SK-N-SH treated with all-trans-retinoic acid at 6 μM for 48 hours (cell line): ENCODE results near the gene GPR148.

ENCODE experiments used
- ATAC-seq: fragments of 200-7000 bp; cut with Tn5 transposase; 3 replicates; pipeline ENCODE4 v1.9.1; 2020; ENCODE audit warnings: mild to moderate bottlenecking, moderate library complexity
- ARNTL ChIP-seq: fragments of 450-650 bp; formaldehyde crosslinking; IDR thresholded peaks from 2 replicates; pipeline ENCODE4 v1.5.0; 2020; ENCODE audit warnings: low read depth, mild to moderate bottlenecking, moderate library complexity, borderline replicate concordance
- BACH2 ChIP-seq: fragments of 250-450 bp; sonication (Bioruptor Pico); IDR thresholded peaks from 2 replicates; pipeline ENCODE4 v1.9.0; 2021; ENCODE audit warnings: mild to moderate bottlenecking, borderline replicate concordance
- CREB5 ChIP-seq: fragments of 250-450 bp; sonication (Bioruptor Pico); IDR thresholded peaks from 2 replicates; pipeline ENCODE4 v1.5.1; 2020; ENCODE audit warnings: low read depth, mild to moderate bottlenecking, moderate library complexity
- CSDC2 ChIP-seq: fragments of 250-450 bp; sonication (Bioruptor Pico); IDR thresholded peaks from 2 replicates; pipeline ENCODE4 v1.5.0; 2020; ENCODE audit warnings: mild to moderate bottlenecking, moderate library complexity
- CSRNP3 ChIP-seq: fragments of 250-450 bp; sonication (Bioruptor Pico); IDR thresholded peaks from 2 replicates; pipeline ENCODE4 v1.5.1; 2021; ENCODE audit warnings: mild to moderate bottlenecking, moderate library complexity
- ESRRG ChIP-seq: fragments of 250-450 bp; sonication (Bioruptor Pico); IDR thresholded peaks from 2 replicates; pipeline ENCODE4 v1.6.1; 2021; ENCODE audit warnings: mild to moderate bottlenecking
- GLIS3 ChIP-seq: fragments of 250-450 bp; sonication (Bioruptor Pico); IDR thresholded peaks from 2 replicates; pipeline ENCODE4 v1.5.0; 2020; ENCODE audit warnings: mild to moderate bottlenecking, moderate library complexity
- ISL1 ChIP-seq: fragments of 250-450 bp; sonication (Bioruptor Pico); IDR thresholded peaks from 2 replicates; pipeline ENCODE4 v2.1.2; 2022; ENCODE audit warnings: mild to moderate bottlenecking, moderate library complexity
- OSR1 ChIP-seq: fragments of 250-450 bp; sonication (Bioruptor Pico); IDR thresholded peaks from 2 replicates; pipeline ENCODE4 v1.8.0; 2022; ENCODE audit warnings: moderate library complexity, mild to moderate bottlenecking, inconsistent platforms
- PATZ1 ChIP-seq: fragments of 250-450 bp; sonication (Bioruptor Pico); IDR thresholded peaks from 2 replicates; pipeline ENCODE4 v1.8.0; 2020; ENCODE audit warnings: mild to moderate bottlenecking, moderate library complexity, borderline replicate concordance
- POU6F1 ChIP-seq: fragments of 250-450 bp; sonication (Bioruptor Pico); IDR thresholded peaks from 2 replicates; pipeline ENCODE4 v1.8.0; 2021; ENCODE audit warnings: low read depth, mild to moderate bottlenecking, moderate library complexity, borderline replicate concordance
- PPARA ChIP-seq: fragments of 250-450 bp; sonication (Bioruptor Pico); IDR thresholded peaks from 2 replicates; pipeline ENCODE4 v1.5.0; 2020; ENCODE audit warnings: mild to moderate bottlenecking, borderline replicate concordance
- RARB ChIP-seq: fragments of 250-450 bp; sonication (Bioruptor Pico); IDR thresholded peaks from 2 replicates; pipeline ENCODE4 v1.8.0; 2021; ENCODE audit warnings: mild to moderate bottlenecking, moderate library complexity
- SNAI2 ChIP-seq: fragments of 250-450 bp; sonication (Bioruptor Pico); IDR thresholded peaks from 2 replicates; pipeline ENCODE4 v1.5.0; 2020; ENCODE audit warnings: mild to moderate bottlenecking, moderate library complexity
- TCF4 ChIP-seq: fragments of 250-450 bp; sonication (Bioruptor Pico); IDR thresholded peaks from 2 replicates; pipeline ENCODE4 v1.8.0; 2021; ENCODE audit warnings: mild to moderate bottlenecking, moderate library complexity, borderline replicate concordance
- TOX ChIP-seq: fragments of 250-450 bp; sonication (Bioruptor Pico); IDR thresholded peaks from 2 replicates; pipeline ENCODE4 v1.8.0; 2021; ENCODE audit warnings: mild to moderate bottlenecking, moderate library complexity, borderline replicate concordance
- TSHZ2 ChIP-seq: fragments of 250-450 bp; sonication (Bioruptor Pico); IDR thresholded peaks from 2 replicates; pipeline ENCODE4 v1.5.0; 2020; ENCODE audit warnings: mild to moderate bottlenecking, moderate library complexity
- ZC3H10 ChIP-seq: fragments of 250-450 bp; sonication (Bioruptor Pico); IDR thresholded peaks from 2 replicates; pipeline ENCODE4 v1.5.1; 2021; ENCODE audit warnings: mild to moderate bottlenecking, moderate library complexity
- ZFP3 ChIP-seq: fragments of 250-450 bp; sonication (Bioruptor Pico); IDR thresholded peaks from 2 replicates; pipeline ENCODE4 v1.5.0; 2020; ENCODE audit warnings: mild to moderate bottlenecking, moderate library complexity
- ZNF565 ChIP-seq: fragments of 450-650 bp; formaldehyde crosslinking; conservative IDR thresholded peaks from 2 replicates; pipeline ENCODE4 v1.5.0; 2020; ENCODE audit warnings: low read depth, mild to moderate bottlenecking, moderate library complexity
- ZNF70 ChIP-seq: fragments of 450-650 bp; formaldehyde crosslinking; IDR thresholded peaks from 2 replicates; pipeline ENCODE4 v1.5.0; 2020; ENCODE audit warnings: mild to moderate bottlenecking, moderate library complexity
- ZNF8 ChIP-seq: fragments of 450-650 bp; formaldehyde crosslinking; IDR thresholded peaks from 2 replicates; pipeline ENCODE4 v1.5.0; 2020; ENCODE audit warnings: mild to moderate bottlenecking, moderate library complexity

Gene GPR148

GRCh38 chr2:130728007-130728454, 839 bp upstream of the GPR148 start:
- TF ChIP-seq TOX (CRISPR knock-in tag), result no peak
- TF ChIP-seq BACH2 (CRISPR knock-in tag), result no peak
- no peak for TF ChIP-seq ZC3H10
- no peak for TF ChIP-seq ZNF70 (CRISPR knock-in tag)
- TF ChIP-seq ZFP3, result no peak
- TF ChIP-seq ESRRG (CRISPR knock-in tag), result no peak
- TF ChIP-seq PPARA (CRISPR knock-in tag), result no peak
- no peak for TF ChIP-seq RARB (CRISPR knock-in tag)
- TF ChIP-seq GLIS3 (CRISPR knock-in tag), result no peak
- TF ChIP-seq CREB5, result no peak
- TF ChIP-seq ISL1 (CRISPR knock-in tag), result no peak
- TF ChIP-seq ZNF565 (CRISPR knock-in tag), result no peak
- no peak for TF ChIP-seq TSHZ2 (CRISPR knock-in tag)
- no peak for TF ChIP-seq POU6F1 (CRISPR knock-in tag)
- TF ChIP-seq ZNF8 (CRISPR knock-in tag), result no peak
- no peak for TF ChIP-seq CSDC2 (CRISPR knock-in tag)
- no peak for TF ChIP-seq TCF4
- no peak for TF ChIP-seq PATZ1 (CRISPR knock-in tag)
- no peak for TF ChIP-seq CSRNP3 (CRISPR knock-in tag)
- no peak for TF ChIP-seq ARNTL (CRISPR knock-in tag)
- peak; percentile 34 for ATAC-seq

- ATAC-seq, result no peak
- no peak for TF ChIP-seq ZNF70 (CRISPR knock-in tag)
- no peak for TF ChIP-seq SNAI2
- no peak for TF ChIP-seq ESRRG (CRISPR knock-in tag)
- TF ChIP-seq PATZ1 (CRISPR knock-in tag), result no peak
- TF ChIP-seq RARB (CRISPR knock-in tag), result no peak
- no peak for TF ChIP-seq OSR1 (CRISPR knock-in tag)
- no peak for TF ChIP-seq CSRNP3 (CRISPR knock-in tag)
- no peak for TF ChIP-seq TOX (CRISPR knock-in tag)
- TF ChIP-seq ZNF8 (CRISPR knock-in tag), result no peak
- no peak for TF ChIP-seq TCF4
- no peak for TF ChIP-seq TSHZ2 (CRISPR knock-in tag)
These were observed 741 bp downstream of the GPR148 start for GRCh38 chr2:130729322-130730299.
